ENCODE data around the gene HUNK. TPM values are rescaled to one million over a fixed set of nuclear protein-coding genes. Genes with fewer than 3 reads are reported as not detected.

HUNK gene
- total RNA-seq, 1 experiment from 2014 or later: 7.0 TPM

DNA sequence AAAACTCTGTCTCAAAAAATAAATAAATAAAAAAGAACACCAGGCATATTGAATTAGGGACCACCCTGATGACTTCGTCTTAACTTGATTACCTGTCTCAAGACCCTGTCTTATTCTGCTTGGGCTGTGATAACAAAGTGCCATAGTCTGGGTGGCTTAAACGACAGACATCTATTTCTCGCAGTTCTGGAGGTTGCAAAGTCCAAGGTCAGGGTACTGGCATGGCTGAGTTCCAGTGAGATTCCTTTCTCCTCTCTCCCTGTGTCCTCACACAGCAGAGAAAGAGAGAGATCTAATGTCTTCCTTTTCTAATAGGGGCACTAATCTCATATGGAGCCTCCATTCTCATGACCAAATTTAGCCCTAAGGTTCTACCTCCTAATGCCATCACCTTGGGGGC lies 145.6 kb downstream of the HUNK start (continued):
- TF ChIP-seq, protein P1, sequence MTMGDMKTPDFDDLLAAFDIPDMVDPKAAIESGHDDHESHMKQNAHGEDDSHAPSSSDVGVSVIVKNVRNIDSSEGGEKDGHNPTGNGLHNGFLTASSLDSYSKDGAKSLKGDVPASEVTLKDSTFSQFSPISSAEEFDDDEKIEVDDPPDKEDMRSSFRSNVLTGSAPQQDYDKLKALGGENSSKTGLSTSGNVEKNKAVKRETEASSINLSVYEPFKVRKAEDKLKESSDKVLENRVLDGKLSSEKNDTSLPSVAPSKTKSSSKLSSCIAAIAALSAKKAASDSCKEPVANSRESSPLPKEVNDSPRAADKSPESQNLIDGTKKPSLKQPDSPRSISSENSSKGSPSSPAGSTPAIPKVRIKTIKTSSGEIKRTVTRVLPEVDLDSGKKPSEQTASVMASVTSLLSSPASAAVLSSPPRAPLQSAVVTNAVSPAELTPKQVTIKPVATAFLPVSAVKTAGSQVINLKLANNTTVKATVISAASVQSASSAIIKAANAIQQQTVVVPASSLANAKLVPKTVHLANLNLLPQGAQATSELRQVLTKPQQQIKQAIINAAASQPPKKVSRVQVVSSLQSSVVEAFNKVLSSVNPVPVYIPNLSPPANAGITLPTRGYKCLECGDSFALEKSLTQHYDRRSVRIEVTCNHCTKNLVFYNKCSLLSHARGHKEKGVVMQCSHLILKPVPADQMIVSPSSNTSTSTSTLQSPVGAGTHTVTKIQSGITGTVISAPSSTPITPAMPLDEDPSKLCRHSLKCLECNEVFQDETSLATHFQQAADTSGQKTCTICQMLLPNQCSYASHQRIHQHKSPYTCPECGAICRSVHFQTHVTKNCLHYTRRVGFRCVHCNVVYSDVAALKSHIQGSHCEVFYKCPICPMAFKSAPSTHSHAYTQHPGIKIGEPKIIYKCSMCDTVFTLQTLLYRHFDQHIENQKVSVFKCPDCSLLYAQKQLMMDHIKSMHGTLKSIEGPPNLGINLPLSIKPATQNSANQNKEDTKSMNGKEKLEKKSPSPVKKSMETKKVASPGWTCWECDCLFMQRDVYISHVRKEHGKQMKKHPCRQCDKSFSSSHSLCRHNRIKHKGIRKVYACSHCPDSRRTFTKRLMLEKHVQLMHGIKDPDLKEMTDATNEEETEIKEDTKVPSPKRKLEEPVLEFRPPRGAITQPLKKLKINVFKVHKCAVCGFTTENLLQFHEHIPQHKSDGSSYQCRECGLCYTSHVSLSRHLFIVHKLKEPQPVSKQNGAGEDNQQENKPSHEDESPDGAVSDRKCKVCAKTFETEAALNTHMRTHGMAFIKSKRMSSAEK (CRISPR knock-in tag; IDR thresholded peaks at IDR 0.05; ENCODE audit: borderline replicate concordance): no peak
- TF ChIP-seq TEAD1 (CRISPR knock-in tag; IDR thresholded peaks at IDR 0.05): no peak
- no peak for TF ChIP-seq ZNF416 (CRISPR knock-in tag; IDR thresholded peaks at IDR 0.05)
- TF ChIP-seq, protein P2, sequence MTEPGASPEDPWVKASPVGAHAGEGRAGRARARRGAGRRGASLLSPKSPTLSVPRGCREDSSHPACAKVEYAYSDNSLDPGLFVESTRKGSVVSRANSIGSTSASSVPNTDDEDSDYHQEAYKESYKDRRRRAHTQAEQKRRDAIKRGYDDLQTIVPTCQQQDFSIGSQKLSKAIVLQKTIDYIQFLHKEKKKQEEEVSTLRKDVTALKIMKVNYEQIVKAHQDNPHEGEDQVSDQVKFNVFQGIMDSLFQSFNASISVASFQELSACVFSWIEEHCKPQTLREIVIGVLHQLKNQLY (CRISPR knock-in tag; IDR thresholded peaks at IDR 0.05): no peak
- TF ChIP-seq, protein P3, sequence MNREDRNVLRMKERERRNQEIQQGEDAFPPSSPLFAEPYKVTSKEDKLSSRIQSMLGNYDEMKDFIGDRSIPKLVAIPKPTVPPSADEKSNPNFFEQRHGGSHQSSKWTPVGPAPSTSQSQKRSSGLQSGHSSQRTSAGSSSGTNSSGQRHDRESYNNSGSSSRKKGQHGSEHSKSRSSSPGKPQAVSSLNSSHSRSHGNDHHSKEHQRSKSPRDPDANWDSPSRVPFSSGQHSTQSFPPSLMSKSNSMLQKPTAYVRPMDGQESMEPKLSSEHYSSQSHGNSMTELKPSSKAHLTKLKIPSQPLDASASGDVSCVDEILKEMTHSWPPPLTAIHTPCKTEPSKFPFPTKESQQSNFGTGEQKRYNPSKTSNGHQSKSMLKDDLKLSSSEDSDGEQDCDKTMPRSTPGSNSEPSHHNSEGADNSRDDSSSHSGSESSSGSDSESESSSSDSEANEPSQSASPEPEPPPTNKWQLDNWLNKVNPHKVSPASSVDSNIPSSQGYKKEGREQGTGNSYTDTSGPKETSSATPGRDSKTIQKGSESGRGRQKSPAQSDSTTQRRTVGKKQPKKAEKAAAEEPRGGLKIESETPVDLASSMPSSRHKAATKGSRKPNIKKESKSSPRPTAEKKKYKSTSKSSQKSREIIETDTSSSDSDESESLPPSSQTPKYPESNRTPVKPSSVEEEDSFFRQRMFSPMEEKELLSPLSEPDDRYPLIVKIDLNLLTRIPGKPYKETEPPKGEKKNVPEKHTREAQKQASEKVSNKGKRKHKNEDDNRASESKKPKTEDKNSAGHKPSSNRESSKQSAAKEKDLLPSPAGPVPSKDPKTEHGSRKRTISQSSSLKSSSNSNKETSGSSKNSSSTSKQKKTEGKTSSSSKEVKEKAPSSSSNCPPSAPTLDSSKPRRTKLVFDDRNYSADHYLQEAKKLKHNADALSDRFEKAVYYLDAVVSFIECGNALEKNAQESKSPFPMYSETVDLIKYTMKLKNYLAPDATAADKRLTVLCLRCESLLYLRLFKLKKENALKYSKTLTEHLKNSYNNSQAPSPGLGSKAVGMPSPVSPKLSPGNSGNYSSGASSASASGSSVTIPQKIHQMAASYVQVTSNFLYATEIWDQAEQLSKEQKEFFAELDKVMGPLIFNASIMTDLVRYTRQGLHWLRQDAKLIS (CRISPR knock-in tag; IDR thresholded peaks at IDR 0.05; ENCODE audit: borderline replicate concordance): no peak

DNA sequence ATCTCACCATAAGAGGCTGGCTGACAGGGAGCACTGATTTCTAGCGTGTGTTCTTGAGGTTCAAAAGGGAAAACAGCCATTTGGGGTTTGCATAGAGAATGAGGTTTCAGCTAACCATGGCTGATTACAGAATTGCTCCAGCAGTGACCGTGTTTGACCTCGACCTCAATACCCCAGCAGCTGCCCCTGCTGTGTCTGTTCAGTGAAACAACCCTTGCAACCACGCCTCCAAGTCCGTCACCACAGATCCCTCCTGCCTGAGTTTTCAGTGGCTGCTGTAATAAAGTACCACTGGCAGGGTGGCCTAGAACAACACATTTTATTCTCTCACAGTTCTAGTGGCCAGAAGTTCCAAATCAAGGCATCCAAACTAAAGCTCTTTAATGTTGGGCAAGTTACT lies 147.7 kb downstream of the HUNK start:
- H3K4me1 Mint-ChIP-seq: no peaks in the 10 kb centered on the region
- no peaks in the 10 kb centered on the region for H3K27me3 Mint-ChIP-seq (ENCODE audit: low read depth)
- DNase-seq (ENCODE audit: low spot score): no peak
- peaks cover 8% of the 10 kb centered on the region for H3K9me3 Mint-ChIP-seq
- no peak for ATAC-seq
- no peak overlapping the region for H3K27ac Mint-ChIP-seq
- ChIA-PET POLR2A (no interaction called here), CTCF (no interaction called here)
- H3K36me3 Mint-ChIP-seq: no peaks in the 10 kb centered on the region
- no peak overlapping the region for H3K4me3 Mint-ChIP-seq
- TF ChIP-seq ZNF263 (CRISPR knock-in tag; IDR thresholded peaks at IDR 0.05; ENCODE audit: low read depth): no peak
- TF ChIP-seq JAZF1 (CRISPR knock-in tag; IDR thresholded peaks at IDR 0.05): no peak
- TF ChIP-seq, protein P4, sequence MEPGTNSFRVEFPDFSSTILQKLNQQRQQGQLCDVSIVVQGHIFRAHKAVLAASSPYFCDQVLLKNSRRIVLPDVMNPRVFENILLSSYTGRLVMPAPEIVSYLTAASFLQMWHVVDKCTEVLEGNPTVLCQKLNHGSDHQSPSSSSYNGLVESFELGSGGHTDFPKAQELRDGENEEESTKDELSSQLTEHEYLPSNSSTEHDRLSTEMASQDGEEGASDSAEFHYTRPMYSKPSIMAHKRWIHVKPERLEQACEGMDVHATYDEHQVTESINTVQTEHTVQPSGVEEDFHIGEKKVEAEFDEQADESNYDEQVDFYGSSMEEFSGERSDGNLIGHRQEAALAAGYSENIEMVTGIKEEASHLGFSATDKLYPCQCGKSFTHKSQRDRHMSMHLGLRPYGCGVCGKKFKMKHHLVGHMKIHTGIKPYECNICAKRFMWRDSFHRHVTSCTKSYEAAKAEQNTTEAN (CRISPR knock-in tag; IDR thresholded peaks at IDR 0.05): no peak
- no peak for TF ChIP-seq CREB1 (CRISPR knock-in tag; IDR thresholded peaks at IDR 0.05)
- no peak for TF ChIP-seq ZNF423 (CRISPR knock-in tag; IDR thresholded peaks at IDR 0.05)
- TF ChIP-seq SMAD3 (CRISPR knock-in tag; IDR thresholded peaks at IDR 0.05; ENCODE audit: borderline replicate concordance): no peak
- TF ChIP-seq TEAD1 (CRISPR knock-in tag; IDR thresholded peaks at IDR 0.05): no peak
- TF ChIP-seq RORB (CRISPR knock-in tag; IDR thresholded peaks at IDR 0.05): no peak
- no peak for TF ChIP-seq FOXK1 (CRISPR knock-in tag; IDR thresholded peaks at IDR 0.05)
- TF ChIP-seq, protein P5, sequence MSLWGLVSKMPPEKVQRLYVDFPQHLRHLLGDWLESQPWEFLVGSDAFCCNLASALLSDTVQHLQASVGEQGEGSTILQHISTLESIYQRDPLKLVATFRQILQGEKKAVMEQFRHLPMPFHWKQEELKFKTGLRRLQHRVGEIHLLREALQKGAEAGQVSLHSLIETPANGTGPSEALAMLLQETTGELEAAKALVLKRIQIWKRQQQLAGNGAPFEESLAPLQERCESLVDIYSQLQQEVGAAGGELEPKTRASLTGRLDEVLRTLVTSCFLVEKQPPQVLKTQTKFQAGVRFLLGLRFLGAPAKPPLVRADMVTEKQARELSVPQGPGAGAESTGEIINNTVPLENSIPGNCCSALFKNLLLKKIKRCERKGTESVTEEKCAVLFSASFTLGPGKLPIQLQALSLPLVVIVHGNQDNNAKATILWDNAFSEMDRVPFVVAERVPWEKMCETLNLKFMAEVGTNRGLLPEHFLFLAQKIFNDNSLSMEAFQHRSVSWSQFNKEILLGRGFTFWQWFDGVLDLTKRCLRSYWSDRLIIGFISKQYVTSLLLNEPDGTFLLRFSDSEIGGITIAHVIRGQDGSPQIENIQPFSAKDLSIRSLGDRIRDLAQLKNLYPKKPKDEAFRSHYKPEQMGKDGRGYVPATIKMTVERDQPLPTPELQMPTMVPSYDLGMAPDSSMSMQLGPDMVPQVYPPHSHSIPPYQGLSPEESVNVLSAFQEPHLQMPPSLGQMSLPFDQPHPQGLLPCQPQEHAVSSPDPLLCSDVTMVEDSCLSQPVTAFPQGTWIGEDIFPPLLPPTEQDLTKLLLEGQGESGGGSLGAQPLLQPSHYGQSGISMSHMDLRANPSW (CRISPR knock-in tag; conservative IDR thresholded peaks at IDR 0.05; ENCODE audit: low read depth): no peak
- TF ChIP-seq, protein P6, sequence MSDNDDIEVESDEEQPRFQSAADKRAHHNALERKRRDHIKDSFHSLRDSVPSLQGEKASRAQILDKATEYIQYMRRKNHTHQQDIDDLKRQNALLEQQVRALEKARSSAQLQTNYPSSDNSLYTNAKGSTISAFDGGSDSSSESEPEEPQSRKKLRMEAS (CRISPR knock-in tag; IDR thresholded peaks at IDR 0.05): no peak
- TF ChIP-seq TCF7 (CRISPR knock-in tag; IDR thresholded peaks at IDR 0.05; ENCODE audit: low read depth): no peak
- TF ChIP-seq SP1 (CRISPR knock-in tag; conservative IDR thresholded peaks at IDR 0.05): no peak
- TF ChIP-seq, protein P7, sequence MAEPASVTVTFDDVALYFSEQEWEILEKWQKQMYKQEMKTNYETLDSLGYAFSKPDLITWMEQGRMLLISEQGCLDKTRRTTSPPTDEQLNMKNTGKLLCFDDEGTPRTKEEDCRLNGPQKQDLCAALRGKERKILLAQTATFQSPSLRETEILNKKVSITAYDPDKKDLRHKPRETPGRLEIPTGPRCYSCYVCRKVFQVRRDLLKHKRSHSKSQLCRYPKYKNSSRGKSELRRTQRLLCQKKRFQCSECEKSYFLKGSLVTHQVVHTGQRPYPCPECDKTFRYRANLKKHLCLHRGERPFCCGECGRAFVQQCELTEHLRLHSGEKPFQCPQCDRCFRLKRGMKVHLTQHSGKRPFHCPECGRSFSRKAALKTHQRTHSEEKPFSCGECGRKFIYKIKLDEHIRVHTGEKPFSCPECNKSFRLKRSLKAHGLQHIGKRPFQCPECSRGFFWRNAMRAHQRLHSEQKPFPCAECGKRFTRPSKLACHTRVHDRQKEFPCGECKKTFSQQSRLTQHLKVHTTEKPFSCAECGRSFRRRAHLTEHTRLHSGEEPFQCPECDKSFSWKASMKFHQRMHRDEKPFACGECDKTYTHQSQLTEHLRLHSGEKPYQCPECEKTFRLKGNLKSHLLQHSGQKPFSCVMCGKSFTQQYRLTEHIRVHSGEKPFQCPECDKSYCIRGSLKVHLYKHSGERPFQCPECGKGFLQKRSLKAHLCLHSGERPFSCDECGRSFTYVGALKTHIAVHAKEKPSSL (CRISPR knock-in tag; conservative IDR thresholded peaks at IDR 0.05): no peak
- TF ChIP-seq, protein P8, sequence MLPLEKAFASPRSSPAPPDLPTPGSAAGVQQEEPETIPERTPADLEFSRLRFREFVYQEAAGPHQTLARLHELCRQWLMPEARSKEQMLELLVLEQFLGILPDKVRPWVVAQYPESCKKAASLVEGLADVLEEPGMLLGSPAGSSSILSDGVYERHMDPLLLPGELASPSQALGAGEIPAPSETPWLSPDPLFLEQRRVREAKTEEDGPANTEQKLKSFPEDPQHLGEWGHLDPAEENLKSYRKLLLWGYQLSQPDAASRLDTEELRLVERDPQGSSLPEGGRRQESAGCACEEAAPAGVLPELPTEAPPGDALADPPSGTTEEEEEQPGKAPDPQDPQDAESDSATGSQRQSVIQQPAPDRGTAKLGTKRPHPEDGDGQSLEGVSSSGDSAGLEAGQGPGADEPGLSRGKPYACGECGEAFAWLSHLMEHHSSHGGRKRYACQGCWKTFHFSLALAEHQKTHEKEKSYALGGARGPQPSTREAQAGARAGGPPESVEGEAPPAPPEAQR (CRISPR knock-in tag; IDR thresholded peaks at IDR 0.05): no peak
